ENCODE results near the gene COL1A2.

COL1A2 gene

DNA sequence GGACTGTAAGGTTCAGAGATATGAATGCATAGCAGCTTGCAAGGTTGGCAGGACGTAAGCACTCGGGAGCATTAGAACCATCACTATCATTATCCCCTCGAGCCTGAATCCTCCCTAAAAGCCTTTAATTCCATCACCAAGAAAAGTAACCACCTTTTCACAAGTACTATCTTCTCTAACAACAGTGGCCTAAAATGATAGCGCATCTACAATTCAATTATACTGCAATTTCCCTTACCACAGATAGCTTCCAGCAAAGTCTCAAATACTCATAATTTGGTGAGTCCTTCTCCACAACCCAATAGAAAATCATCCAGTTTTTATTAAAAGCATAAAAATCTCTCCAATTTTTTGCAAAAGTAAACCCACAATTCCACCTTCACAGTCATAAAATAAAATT lies 42.0 kb downstream of the COL1A2 start:
- no peak for DNase-seq (ENCODE audit: low read depth)
- no peak overlapping the region for H3K4me3 ChIP-seq (ENCODE audit: low read depth, low read length)
- TF ChIP-seq, protein P1, sequence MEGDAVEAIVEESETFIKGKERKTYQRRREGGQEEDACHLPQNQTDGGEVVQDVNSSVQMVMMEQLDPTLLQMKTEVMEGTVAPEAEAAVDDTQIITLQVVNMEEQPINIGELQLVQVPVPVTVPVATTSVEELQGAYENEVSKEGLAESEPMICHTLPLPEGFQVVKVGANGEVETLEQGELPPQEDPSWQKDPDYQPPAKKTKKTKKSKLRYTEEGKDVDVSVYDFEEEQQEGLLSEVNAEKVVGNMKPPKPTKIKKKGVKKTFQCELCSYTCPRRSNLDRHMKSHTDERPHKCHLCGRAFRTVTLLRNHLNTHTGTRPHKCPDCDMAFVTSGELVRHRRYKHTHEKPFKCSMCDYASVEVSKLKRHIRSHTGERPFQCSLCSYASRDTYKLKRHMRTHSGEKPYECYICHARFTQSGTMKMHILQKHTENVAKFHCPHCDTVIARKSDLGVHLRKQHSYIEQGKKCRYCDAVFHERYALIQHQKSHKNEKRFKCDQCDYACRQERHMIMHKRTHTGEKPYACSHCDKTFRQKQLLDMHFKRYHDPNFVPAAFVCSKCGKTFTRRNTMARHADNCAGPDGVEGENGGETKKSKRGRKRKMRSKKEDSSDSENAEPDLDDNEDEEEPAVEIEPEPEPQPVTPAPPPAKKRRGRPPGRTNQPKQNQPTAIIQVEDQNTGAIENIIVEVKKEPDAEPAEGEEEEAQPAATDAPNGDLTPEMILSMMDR (conservative IDR thresholded peaks at IDR 0.05; ENCODE audit: low read depth, low read length): no peak

DNA sequence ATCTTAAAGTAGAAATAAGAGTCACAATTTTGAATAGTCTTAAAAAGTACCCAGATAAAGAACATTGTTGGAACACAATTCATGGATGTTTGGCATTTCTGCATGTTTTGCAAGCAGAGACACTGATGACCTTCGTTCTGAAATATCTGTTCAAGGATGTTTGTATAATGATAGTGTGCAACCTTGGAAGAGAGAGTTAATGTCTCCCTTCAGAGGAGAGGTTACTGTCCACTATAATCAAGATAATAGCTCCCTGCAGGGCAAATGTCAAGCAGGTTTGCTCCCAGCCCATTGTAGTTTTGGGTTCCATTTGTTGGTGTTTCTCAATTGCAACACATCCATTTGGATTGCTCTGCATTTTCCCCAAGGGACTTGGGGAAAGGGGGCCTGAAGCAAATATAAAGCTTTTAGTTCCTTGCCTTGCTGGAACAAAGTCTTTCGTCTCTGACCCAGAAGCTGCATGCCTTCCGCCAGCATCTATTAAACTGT lies 45.2 kb downstream of the COL1A2 start:
- TF ChIP-seq, protein P1 (conservative IDR thresholded peaks at IDR 0.05; ENCODE audit: low read depth, low read length): no peak
- no peak overlapping the region for H3K4me3 ChIP-seq (ENCODE audit: low read depth, low read length)
- peak; percentile 36 for DNase-seq (ENCODE audit: low read depth)

DNA sequence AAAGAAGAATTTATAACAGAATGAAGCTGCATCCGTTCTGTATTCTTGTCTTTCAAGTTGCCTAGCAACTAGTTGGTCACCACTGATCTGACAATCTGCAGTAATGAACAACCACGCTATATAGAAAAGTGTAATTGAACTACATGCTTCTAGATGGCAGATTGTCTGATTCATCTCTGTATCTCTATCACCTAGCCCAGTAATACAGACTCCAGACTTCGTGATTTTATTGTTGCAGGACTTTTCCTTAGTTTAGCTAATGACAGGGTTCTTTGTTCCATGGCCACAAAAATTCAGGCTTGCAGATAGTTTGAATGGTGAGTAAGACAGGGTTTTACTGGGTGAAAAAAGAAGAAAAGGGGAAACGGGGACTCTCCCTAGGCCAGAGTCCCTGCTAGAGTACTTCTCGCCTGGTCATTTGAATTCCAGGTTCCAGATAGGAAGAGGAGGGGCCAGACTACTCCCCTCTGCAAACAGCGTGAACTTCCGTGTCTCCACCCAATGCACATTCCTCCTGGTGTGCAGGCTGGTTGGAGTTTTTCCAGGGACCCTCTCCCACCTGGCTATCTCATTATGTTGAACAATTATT lies 45.9 kb downstream of the COL1A2 start:
- TF ChIP-seq, protein P1 (conservative IDR thresholded peaks at IDR 0.05; ENCODE audit: low read depth, low read length): no peak
- DNase-seq (ENCODE audit: low read depth): peak; percentile 65
- H3K4me3 ChIP-seq (ENCODE audit: low read depth, low read length): no peak overlapping the region

DNA sequence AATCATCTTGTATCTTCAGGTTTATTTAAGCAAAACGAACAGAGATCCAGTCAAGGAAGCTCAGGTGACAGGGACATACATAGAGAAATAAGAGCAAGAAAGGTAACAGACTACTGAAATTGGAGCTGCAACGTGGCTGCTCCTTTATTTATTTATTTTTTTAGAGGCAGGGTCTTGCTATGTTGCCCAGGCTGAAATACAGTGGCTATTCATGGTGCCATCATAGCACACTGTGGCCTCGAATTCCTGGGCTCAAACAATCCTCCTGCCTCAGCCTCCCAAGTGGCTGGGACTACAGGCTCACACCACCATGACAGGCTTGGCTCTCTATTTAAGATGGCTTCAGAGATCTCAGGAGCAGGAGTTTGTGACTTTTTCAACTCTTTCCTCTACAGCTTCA lies 46.4 kb downstream of the COL1A2 start:
- TF ChIP-seq, protein P1 (conservative IDR thresholded peaks at IDR 0.05; ENCODE audit: low read depth, low read length): no peak
- H3K4me3 ChIP-seq (ENCODE audit: low read depth, low read length): no peak overlapping the region
- no peak for DNase-seq (ENCODE audit: low read depth)

DNA sequence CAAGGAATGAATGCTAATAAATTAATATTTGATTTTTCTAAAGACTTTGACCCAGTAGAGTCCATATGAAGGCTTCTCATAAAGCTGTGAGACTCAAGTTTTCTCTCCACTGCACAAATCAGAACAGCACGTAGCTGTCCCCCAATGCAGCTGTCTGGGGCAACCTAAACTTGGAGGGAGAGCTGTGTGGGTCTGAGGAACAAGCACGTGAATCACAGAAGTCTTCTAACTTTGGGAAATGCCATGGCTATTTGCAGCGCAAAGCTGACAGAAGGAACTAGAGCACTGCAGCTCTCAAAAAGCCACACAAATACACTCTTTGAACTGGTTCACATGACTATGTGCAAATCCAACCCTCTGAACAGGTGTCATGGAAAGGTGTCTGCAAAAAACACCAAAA lies 47.9 kb downstream of the COL1A2 start:
- TF ChIP-seq, protein P1 (conservative IDR thresholded peaks at IDR 0.05; ENCODE audit: low read depth, low read length): no peak
- H3K4me3 ChIP-seq (ENCODE audit: low read depth, low read length): no peak overlapping the region
- DNase-seq (ENCODE audit: low read depth): no peak

DNA sequence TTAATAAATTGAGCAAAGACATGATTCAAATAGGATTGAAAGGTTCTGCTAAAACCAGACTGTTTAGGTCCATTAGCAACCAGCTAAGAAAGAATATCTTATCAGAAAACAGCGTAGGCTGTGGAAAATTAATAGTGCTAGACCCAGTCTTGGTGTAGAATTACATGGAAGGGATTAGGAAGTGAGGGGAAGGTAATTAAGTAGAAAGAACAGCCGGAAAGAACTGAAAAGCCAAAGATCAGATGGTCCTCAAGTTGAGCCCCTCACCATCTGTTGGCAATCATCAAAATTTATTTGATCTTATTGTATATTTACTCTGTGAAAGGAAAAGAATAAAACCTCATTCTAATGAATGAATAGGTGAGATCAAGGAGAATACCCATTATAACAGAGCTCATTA lies 50.1 kb downstream of the COL1A2 start:
- TF ChIP-seq, protein P1 (conservative IDR thresholded peaks at IDR 0.05; ENCODE audit: low read depth, low read length): no peak
- no peak for DNase-seq (ENCODE audit: low read depth)
- no peak overlapping the region for H3K4me3 ChIP-seq (ENCODE audit: low read depth, low read length)

DNA sequence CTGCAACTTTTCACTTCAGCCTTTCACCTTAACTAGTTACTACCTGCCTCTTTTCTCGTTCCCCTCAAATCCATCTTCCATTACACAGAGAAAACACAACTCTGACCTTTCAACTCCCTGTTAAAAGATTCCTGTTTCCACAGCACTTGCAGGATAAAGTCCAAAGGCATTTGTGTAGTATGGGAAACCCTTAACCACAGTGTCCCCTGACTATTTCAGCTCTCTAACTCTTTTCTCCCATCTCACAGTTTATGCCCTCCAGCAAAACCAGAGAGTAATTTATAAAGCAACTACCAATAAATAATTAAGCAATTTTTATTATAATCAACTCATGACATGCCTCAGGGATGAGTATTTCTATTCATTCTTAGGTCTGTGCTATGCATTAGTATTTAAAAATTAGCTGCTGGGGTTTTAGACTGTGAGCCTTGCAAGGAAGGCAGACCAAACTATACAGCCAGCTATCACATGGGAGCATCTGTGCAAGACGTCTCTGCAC lies 51.0 kb downstream of the COL1A2 start:
- H3K4me3 ChIP-seq (ENCODE audit: low read depth, low read length): no peak overlapping the region
- TF ChIP-seq, protein P1 (conservative IDR thresholded peaks at IDR 0.05; ENCODE audit: low read depth, low read length): no peak
- DNase-seq (ENCODE audit: low read depth): no peak

All from choroid plexus epithelial cell (primary cell).